ENCODE data around the gene GBGT1.
"Not testable (repeated sequence)": the region's sequence is repeated elsewhere in the genome, so short reads cannot be mapped to it uniquely, and the experiment has no call there.

The GBGT1 gene

GRCh38 chr9:133163504-133164172, at the start of gene GBGT1:
Gene GBGT1, minus strand, starts transcription at chr9:133163914. Its CDS starts 1,502 bp downstream, at chr9:133162412.
- no peaks in the 10 kb centered on the region for H3K36me3 ChIP-seq (ENCODE audit: control insufficient read depth in 1 of 2, insufficient read depth in 2 of 2, low read length in 2 of 2)
- H3K4me1 ChIP-seq (ENCODE audit: control insufficient read depth in 1 of 2, insufficient read depth in 2 of 2, low read length in 2 of 2) = peaks cover 0 to 26% of the 10 kb centered on the region in 2 donors
- no peak within 1 kb of the TSS for H3K27ac ChIP-seq (ENCODE audit: low read length)
- H3K4me3 ChIP-seq (ENCODE audit: low read depth in 1 of 2, low read length in 2 of 2) = peak within 1 kb of the TSS; percentile 56 to 82
- H3K27me3 ChIP-seq (ENCODE audit: low read depth, low read length) = no peaks in the 10 kb centered on the region
- no peaks in the 10 kb centered on the region for H3K9me3 ChIP-seq (ENCODE audit: control insufficient read depth in 1 of 2, low read length in 2 of 2)

DNA sequence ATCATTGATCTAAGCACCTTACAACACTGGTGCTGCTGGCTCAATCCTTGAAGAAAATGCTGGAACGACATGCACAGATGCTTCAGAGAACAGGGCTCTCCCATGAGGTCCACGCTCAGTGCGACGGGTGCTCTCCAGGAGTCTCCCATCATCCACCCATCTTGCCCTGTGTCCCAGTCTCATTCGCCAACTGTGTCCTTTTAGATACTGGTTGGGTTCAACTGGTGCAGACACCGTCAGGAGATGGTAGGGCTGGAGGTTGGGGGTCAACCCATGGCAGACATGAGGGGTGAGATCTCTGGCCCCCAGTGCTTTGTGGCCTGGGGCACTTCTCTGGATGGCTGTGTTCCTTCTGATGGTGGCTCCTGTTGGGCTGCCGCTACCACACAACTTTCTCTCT, 46.9 kb upstream of the GBGT1 start:
- Histone ChIP-seq H3K27me3 (ENCODE audit: low read depth, low read length) (no peaks in the 10 kb centered on the region), H3K4me1 (ENCODE audit: control insufficient read depth in 1 of 2, insufficient read depth in 2 of 2, low read length in 2 of 2) (no peaks in the 10 kb centered on the region), H3K36me3 (ENCODE audit: control insufficient read depth in 1 of 2, insufficient read depth in 2 of 2, low read length in 2 of 2) (no peaks in the 10 kb centered on the region), H3K4me3 (ENCODE audit: low read depth in 1 of 2, low read length in 2 of 2) (no peak overlapping the region), H3K27ac (ENCODE audit: low read length) (no peak overlapping the region), H3K9me3 (ENCODE audit: control insufficient read depth in 1 of 2, low read length in 2 of 2) (peaks cover 0 to 14% of the 10 kb centered on the region in 2 donors)

- Histone ChIP-seq H3K9me3 (ENCODE audit: control insufficient read depth in 1 of 2, low read length in 2 of 2) (peaks cover 0 to 14% of the 10 kb centered on the region in 2 donors), H3K4me3 (ENCODE audit: low read depth in 1 of 2, low read length in 2 of 2) (no peak overlapping the region), H3K4me1 (ENCODE audit: control insufficient read depth in 1 of 2, insufficient read depth in 2 of 2, low read length in 2 of 2) (no peaks in the 10 kb centered on the region), H3K27ac (ENCODE audit: low read length) (no peak overlapping the region), H3K36me3 (ENCODE audit: control insufficient read depth in 1 of 2, insufficient read depth in 2 of 2, low read length in 2 of 2) (no peaks in the 10 kb centered on the region), H3K27me3 (ENCODE audit: low read depth, low read length) (no peaks in the 10 kb centered on the region)
These were observed 46.5 kb upstream of the GBGT1 start for GRCh38 chr9:133210202-133210532.

GRCh38 chr9:133209327-133210201, 45.9 kb upstream of the GBGT1 start:
- not testable (repeated sequence) for H3K36me3 ChIP-seq (ENCODE audit: control insufficient read depth in 1 of 2, insufficient read depth in 2 of 2, low read length in 2 of 2); H3K27me3 ChIP-seq (ENCODE audit: low read depth, low read length); H3K4me3 ChIP-seq (ENCODE audit: low read depth in 1 of 2, low read length in 2 of 2); H3K4me1 ChIP-seq (ENCODE audit: control insufficient read depth in 1 of 2, insufficient read depth in 2 of 2, low read length in 2 of 2); H3K27ac ChIP-seq (ENCODE audit: low read length)
- H3K9me3 ChIP-seq (ENCODE audit: control insufficient read depth in 1 of 2, low read length in 2 of 2) = peaks cover 0 to 14% of the 10 kb centered on the region in 2 donors

GRCh38 chr9:133208880-133209300, 45.2 kb upstream of the GBGT1 start, which contains the start of gene OBP2B:
Gene OBP2B, minus strand, starts transcription at chr9:133209250. Its CDS starts 51 bp downstream, at chr9:133209199.
- H3K9me3 ChIP-seq (ENCODE audit: control insufficient read depth in 1 of 2, low read length in 2 of 2) = peaks cover 0 to 14% of the 10 kb centered on the region in 2 donors
- not testable (repeated sequence) for H3K4me3 ChIP-seq (ENCODE audit: low read depth in 1 of 2, low read length in 2 of 2); H3K27me3 ChIP-seq (ENCODE audit: low read depth, low read length); H3K4me1 ChIP-seq (ENCODE audit: control insufficient read depth in 1 of 2, insufficient read depth in 2 of 2, low read length in 2 of 2); H3K27ac ChIP-seq (ENCODE audit: low read length); H3K36me3 ChIP-seq (ENCODE audit: control insufficient read depth in 1 of 2, insufficient read depth in 2 of 2, low read length in 2 of 2)

- H3K4me1 ChIP-seq (ENCODE audit: control insufficient read depth in 1 of 2, insufficient read depth in 2 of 2, low read length in 2 of 2); H3K27ac ChIP-seq (ENCODE audit: low read length); H3K27me3 ChIP-seq (ENCODE audit: low read depth, low read length); H3K36me3 ChIP-seq (ENCODE audit: control insufficient read depth in 1 of 2, insufficient read depth in 2 of 2, low read length in 2 of 2); H3K4me3 ChIP-seq (ENCODE audit: low read depth in 1 of 2, low read length in 2 of 2): not testable (repeated sequence)
- H3K9me3 ChIP-seq (ENCODE audit: control insufficient read depth in 1 of 2, low read length in 2 of 2) = peaks cover 0 to 14% of the 10 kb centered on the region in 2 donors
These were observed 44.6 kb upstream of the GBGT1 start for GRCh38 chr9:133208171-133208879.

- H3K4me3 ChIP-seq (ENCODE audit: low read depth in 1 of 2, low read length in 2 of 2) = no peak overlapping the region
- H3K27me3 ChIP-seq (ENCODE audit: low read depth, low read length) = no peaks in the 10 kb centered on the region
- H3K27ac ChIP-seq (ENCODE audit: low read length) = no peak overlapping the region
- peaks cover 0 to 14% of the 10 kb centered on the region in 2 donors for H3K9me3 ChIP-seq (ENCODE audit: control insufficient read depth in 1 of 2, low read length in 2 of 2)
- H3K36me3 ChIP-seq (ENCODE audit: control insufficient read depth in 1 of 2, insufficient read depth in 2 of 2, low read length in 2 of 2) = no peaks in the 10 kb centered on the region
- H3K4me1 ChIP-seq (ENCODE audit: control insufficient read depth in 1 of 2, insufficient read depth in 2 of 2, low read length in 2 of 2) = no peaks in the 10 kb centered on the region
These were observed 43.9 kb upstream of the GBGT1 start for GRCh38 chr9:133207540-133208170.

DNA sequence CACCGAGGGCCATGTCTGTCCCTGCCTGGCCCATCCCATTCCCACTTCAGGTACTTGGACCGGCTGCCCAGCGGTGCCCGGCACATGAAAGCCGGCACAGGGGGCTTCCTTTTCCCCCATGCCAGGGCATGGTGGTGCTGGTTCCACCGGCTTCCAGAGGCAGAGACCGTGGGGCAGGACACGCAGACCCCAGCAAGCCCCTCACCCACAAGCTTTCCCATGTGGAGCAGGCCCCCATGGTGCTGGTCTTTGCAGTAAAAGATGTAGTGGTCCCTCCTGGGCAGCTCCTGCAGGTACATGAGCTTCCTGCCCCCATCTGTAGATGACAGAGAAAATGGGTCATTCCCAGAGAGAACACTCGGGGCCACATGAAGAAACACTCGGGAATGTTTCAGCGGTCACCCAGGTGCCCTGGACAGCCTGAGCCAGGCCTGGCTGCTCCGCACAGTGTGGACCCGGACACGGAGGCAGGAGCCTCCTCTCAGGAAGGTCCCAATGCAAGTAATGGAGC, 43.4 kb upstream of the GBGT1 start:
- no peak overlapping the region for H3K27ac ChIP-seq (ENCODE audit: low read length)
- no peak overlapping the region for H3K4me3 ChIP-seq (ENCODE audit: low read depth in 1 of 2, low read length in 2 of 2)
- H3K36me3 ChIP-seq (ENCODE audit: control insufficient read depth in 1 of 2, insufficient read depth in 2 of 2, low read length in 2 of 2) = no peaks in the 10 kb centered on the region
- no peaks in the 10 kb centered on the region for H3K27me3 ChIP-seq (ENCODE audit: low read depth, low read length)
- no peaks in the 10 kb centered on the region for H3K4me1 ChIP-seq (ENCODE audit: control insufficient read depth in 1 of 2, insufficient read depth in 2 of 2, low read length in 2 of 2)
- peaks cover 0 to 12% of the 10 kb centered on the region in 2 donors for H3K9me3 ChIP-seq (ENCODE audit: control insufficient read depth in 1 of 2, low read length in 2 of 2)

- H3K4me1 ChIP-seq (ENCODE audit: control insufficient read depth in 1 of 2, insufficient read depth in 2 of 2, low read length in 2 of 2) = no peaks in the 10 kb centered on the region
- H3K9me3 ChIP-seq (ENCODE audit: control insufficient read depth in 1 of 2, low read length in 2 of 2) = peaks cover 0 to 7% of the 10 kb centered on the region in 2 donors
- H3K27ac ChIP-seq (ENCODE audit: low read length) = no peak overlapping the region
- H3K27me3 ChIP-seq (ENCODE audit: low read depth, low read length) = no peaks in the 10 kb centered on the region
- no peaks in the 10 kb centered on the region for H3K36me3 ChIP-seq (ENCODE audit: control insufficient read depth in 1 of 2, insufficient read depth in 2 of 2, low read length in 2 of 2)
- H3K4me3 ChIP-seq (ENCODE audit: low read depth in 1 of 2, low read length in 2 of 2) = no peak overlapping the region
These were observed 42.5 kb upstream of the GBGT1 start for GRCh38 chr9:133205996-133206931.

GRCh38 chr9:133205481-133205887, 41.8 kb upstream of the GBGT1 start:
- H3K27me3 ChIP-seq (ENCODE audit: low read depth, low read length); H3K36me3 ChIP-seq (ENCODE audit: control insufficient read depth in 1 of 2, insufficient read depth in 2 of 2, low read length in 2 of 2); H3K9me3 ChIP-seq (ENCODE audit: control insufficient read depth in 1 of 2, low read length in 2 of 2); H3K27ac ChIP-seq (ENCODE audit: low read length); H3K4me3 ChIP-seq (ENCODE audit: low read depth in 1 of 2, low read length in 2 of 2); H3K4me1 ChIP-seq (ENCODE audit: control insufficient read depth in 1 of 2, insufficient read depth in 2 of 2, low read length in 2 of 2): not testable (repeated sequence)

Measured in muscle layer of duodenum (tissue), 2 donors.